Type B pancreatic cell (in vitro differentiated cells): ENCODE results near the gene ENTPD2. TPM values are rescaled to one million over a fixed set of nuclear protein-coding genes. Genes with fewer than 3 reads are reported as not detected.
A peak's percentile ranks its signal among the peaks of the same experiment; 100 is the strongest.

ENCODE experiments used
- DNase-seq: peaks from one replicate; pipeline ENCODE4 v3.0.0; 2021; ENCODE audit warnings: mixed read lengths; ENCODE audit not compliant: unreplicated experiment; ENCODE audit errors: extremely low spot score
- H3K27ac Mint-ChIP-seq: 2 replicates; pipeline ENCODE4 v1.8.0; 2021; ENCODE audit warnings: mild to moderate bottlenecking, mixed read lengths
- H3K27me3 Mint-ChIP-seq: 2 replicates; pipeline ENCODE4 v1.8.0; 2021; ENCODE audit warnings: mixed read lengths
- H3K36me3 Mint-ChIP-seq: 2 replicates; pipeline ENCODE4 v1.8.0; 2021; ENCODE audit warnings: mixed read lengths
- H3K4me1 Mint-ChIP-seq: one replicate; pipeline ENCODE4 v1.8.0; 2021; ENCODE audit warnings: mixed read lengths; ENCODE audit not compliant: unreplicated experiment
- H3K4me3 Mint-ChIP-seq: 2 replicates; pipeline ENCODE4 v1.8.0; 2021; ENCODE audit warnings: mild to moderate bottlenecking, mixed read lengths
- H3K9me3 Mint-ChIP-seq: 2 replicates; pipeline ENCODE4 v1.8.0; 2021; ENCODE audit warnings: mixed read lengths
- total RNA-seq: library from RNA; stranded (reverse); gene quantifications from 2 replicates; pipeline ENCODE4 v1.2.1, GENCODE V29; 2021; ENCODE audit warnings: low replicate concordance
- TF ChIP-seq, protein P1 (sequence below): fragments of 200-600 bp; sonication (generic); conservative IDR thresholded peaks from 2 replicates; pipeline ENCODE4 v1.5.0; 2021; ENCODE audit warnings: antibody characterized with exemption, mild to moderate bottlenecking

The ENTPD2 gene
- total RNA-seq, 1 donor from 2014 or later = 3.3 TPM

DNA sequence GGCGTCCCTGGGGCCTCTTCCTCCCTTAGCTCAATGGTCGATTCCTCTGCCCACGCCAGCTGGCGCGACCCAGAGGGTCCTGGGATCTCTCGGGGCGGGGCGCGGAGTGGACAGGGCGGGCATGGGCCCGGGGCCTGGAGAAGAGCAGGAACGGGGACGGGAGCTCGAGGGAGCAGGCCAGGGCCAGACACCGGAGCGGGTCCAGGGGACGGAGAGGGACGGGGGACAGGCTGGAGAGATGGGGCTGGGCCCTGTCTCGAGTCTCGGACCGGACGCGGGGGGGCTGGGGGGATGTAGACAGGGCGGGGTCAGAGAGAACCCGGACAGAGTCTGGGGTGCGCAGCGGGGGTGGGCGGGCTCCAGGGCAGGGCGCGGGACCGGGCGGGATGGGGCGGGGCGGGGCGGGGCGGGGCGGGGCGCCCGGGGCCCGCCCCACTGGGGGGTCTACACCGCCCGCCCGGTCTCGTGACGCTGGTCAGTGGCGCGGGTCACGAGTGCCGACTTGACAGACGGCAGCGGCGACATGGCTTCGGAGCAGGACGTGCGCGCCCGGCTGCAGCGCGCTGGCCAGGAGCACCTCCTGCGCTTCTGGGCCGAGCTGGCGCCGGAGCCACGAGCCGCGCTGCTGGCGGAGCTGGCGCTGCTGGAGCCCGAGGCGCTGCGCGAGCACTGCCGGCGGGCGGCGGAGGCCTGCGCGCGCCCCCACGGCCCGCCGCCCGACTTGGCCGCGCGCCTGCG is 23.3 kb upstream of the ENTPD2 start, which contains the start of gene UAP1L1:
UAP1L1 (plus strand) TSS at position 508 of the 738 bp plus-strand sequence; CDS start at position 524, 16 bp downstream.
- TF ChIP-seq, protein P1, sequence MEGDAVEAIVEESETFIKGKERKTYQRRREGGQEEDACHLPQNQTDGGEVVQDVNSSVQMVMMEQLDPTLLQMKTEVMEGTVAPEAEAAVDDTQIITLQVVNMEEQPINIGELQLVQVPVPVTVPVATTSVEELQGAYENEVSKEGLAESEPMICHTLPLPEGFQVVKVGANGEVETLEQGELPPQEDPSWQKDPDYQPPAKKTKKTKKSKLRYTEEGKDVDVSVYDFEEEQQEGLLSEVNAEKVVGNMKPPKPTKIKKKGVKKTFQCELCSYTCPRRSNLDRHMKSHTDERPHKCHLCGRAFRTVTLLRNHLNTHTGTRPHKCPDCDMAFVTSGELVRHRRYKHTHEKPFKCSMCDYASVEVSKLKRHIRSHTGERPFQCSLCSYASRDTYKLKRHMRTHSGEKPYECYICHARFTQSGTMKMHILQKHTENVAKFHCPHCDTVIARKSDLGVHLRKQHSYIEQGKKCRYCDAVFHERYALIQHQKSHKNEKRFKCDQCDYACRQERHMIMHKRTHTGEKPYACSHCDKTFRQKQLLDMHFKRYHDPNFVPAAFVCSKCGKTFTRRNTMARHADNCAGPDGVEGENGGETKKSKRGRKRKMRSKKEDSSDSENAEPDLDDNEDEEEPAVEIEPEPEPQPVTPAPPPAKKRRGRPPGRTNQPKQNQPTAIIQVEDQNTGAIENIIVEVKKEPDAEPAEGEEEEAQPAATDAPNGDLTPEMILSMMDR = no peak
- H3K9me3 Mint-ChIP-seq = no peaks in the 10 kb centered on the region
- H3K4me3 Mint-ChIP-seq = peak within 1 kb of the TSS; percentile 74
- no peaks in the 10 kb centered on the region for H3K4me1 Mint-ChIP-seq
- H3K27ac Mint-ChIP-seq = no peak within 1 kb of the TSS
- no peak for DNase-seq
- H3K36me3 Mint-ChIP-seq = no peaks in the 10 kb centered on the region
- peaks cover 57% of the 10 kb centered on the region for H3K27me3 Mint-ChIP-seq

DNA sequence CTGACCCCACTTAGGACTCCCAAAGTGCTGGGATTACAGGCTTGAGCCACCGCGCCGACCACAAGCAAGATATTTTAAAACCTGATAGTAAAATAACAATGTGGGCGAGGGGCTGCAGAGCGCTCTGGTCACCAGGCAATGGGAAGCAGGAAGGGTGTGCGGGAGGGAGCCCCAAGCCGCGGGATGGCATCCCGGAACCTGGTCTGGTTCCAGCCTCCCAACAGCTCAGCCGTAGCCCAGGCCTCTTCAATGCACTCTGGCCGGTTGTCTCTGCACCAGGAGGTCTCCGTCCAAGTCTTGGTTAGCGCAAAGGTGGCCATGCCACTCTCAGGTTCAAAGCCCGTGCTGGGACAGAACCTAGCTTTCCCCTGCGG is 22.8 kb upstream of the ENTPD2 start:
- peak overlapping the region; percentile 69 for H3K4me3 Mint-ChIP-seq

DNA sequence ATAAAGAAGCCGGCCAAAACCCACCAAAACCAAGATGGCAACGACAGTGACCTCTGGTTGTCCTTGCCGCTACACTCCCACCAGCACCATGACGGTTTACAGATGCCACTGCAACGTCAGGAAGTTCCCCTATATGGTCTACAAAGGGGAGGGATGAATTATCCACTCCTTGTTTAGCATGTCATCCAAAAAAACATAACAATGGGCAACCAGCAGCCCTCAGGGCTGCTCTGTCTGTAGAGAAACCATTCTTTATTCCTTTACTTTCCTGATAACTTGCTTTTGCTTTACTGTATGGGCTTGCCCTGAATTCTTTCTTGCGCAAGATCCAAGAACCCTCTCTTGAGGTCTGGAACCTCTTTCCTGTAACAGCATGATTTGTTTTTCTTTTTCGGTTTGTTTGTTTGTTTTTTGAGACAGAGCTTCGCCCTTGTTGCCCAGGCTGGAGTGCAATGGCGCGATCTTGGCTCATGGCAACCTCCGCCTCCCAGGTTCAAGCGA is 21.5 kb upstream of the ENTPD2 start:
- no peak for DNase-seq
- no peak overlapping the region for H3K27ac Mint-ChIP-seq
- no peaks in the 10 kb centered on the region for H3K9me3 Mint-ChIP-seq
- peaks cover 49% of the 10 kb centered on the region for H3K27me3 Mint-ChIP-seq
- peaks cover 8% of the 10 kb centered on the region for H3K4me1 Mint-ChIP-seq
- H3K36me3 Mint-ChIP-seq = no peaks in the 10 kb centered on the region
- H3K4me3 Mint-ChIP-seq = no peak overlapping the region
- TF ChIP-seq, protein P1 = no peak

More for the DNA sequence above, 22.8 kb upstream of the ENTPD2 start:
- TF ChIP-seq, protein P1 = no peak
- Mint-ChIP-seq H3K27ac (no peak overlapping the region), H3K27me3 (peaks cover 52% of the 10 kb centered on the region), H3K9me3 (no peaks in the 10 kb centered on the region), H3K36me3 (no peaks in the 10 kb centered on the region), H3K4me1 (peaks cover under 1% of the 10 kb centered on the region)
- DNase-seq = no peak

DNA sequence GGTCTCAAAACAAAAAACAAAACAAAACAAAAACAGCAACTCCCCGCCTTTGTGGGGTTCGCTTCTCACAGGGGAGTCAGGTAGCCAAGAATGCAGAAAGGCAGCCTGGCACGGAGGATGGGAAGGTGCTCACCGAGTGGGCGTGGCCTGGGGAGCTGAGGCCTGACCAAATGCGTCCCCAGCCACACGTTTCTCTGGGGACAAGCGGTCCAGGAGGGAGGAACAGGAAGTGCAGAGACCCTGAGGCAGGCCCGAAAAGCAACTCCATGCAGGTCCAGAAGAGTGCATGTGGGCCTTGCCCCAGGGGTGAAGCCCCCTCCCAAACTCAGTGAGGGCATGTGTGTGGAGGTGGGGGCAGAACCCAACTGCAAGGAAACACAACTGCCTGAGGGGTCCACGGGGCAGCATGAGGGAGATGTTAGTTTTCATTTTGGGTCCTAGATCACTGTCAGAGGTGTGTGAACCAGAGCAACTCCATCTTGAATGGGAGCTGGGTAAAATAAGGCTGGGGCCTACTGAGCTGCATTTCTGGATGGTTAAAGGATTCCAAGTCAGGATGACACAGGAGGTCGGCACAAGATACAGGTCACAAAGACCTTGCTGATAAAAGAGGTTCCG is 20.9 kb upstream of the ENTPD2 start:
- no peak for DNase-seq
- Mint-ChIP-seq H3K27ac (peak overlapping the region; percentile 50), H3K36me3 (no peaks in the 10 kb centered on the region), H3K9me3 (no peaks in the 10 kb centered on the region), H3K27me3 (peaks cover 44% of the 10 kb centered on the region), H3K4me3 (peak overlapping the region; percentile 17), H3K4me1 (peaks cover 8% of the 10 kb centered on the region)
- TF ChIP-seq, protein P1 = no peak

DNA sequence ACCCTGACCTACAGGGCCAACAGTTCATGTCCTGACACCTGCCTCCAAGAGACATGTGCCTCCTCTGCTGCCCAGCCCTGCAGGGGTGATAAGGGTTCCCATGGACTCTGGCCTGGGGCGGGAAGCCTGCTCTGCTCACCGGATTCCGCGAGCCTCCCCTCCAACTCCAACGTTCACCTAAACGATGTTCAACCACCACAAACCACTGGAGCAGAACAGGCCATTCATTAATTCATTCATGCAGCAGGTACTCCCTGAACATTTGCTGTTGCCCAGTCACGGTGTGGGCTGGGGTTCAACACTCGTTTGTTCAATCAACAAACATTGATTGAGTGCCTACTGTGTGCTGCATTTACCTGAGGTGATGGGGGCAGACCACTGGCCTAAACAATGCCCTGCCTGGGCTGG is 20.1 kb upstream of the ENTPD2 start:
- H3K9me3 Mint-ChIP-seq = no peaks in the 10 kb centered on the region
- H3K4me3 Mint-ChIP-seq = no peak overlapping the region
- no peak overlapping the region for H3K27ac Mint-ChIP-seq
- H3K4me1 Mint-ChIP-seq = peaks cover 8% of the 10 kb centered on the region
- DNase-seq = no peak
- H3K36me3 Mint-ChIP-seq = no peaks in the 10 kb centered on the region
- H3K27me3 Mint-ChIP-seq = peaks cover 37% of the 10 kb centered on the region
- TF ChIP-seq, protein P1 = no peak
